Frontal cortex (tissue), 1 donor: ENCODE data around the gene CALR. TPM values are rescaled to one million over a fixed set of nuclear protein-coding genes. Genes with fewer than 3 reads are reported as not detected.

Experiments used
- small RNA-seq: library from RNA; depleted of rRNA; stranded (forward); fragments of <200 nt; gene quantifications from one replicate; pipeline ENCODE3, GENCODE V24; 2014
- total RNA-seq: library from RNA; depleted of rRNA; stranded (reverse); fragments of >200 nt; gene quantifications from one replicate; pipeline ENCODE4 v1.2.3, GENCODE V29; 2014

CALR gene
- total RNA-seq, 1 donor from 2014 or later: 298 TPM

Small RNA genes lying within 50 kb of the gene (small RNA-seq; reads per million reads assigned to genes)
- gene MIR5695 (0.51 reads per million, percentile 40 among the genes with 10 or more reads in this experiment), gene MIR6515 (0.15 reads per million)

Other genes with a start within 250 kb of the CALR start
- gene FBXW9, start 242.0 kb upstream of the CALR start, total RNA-seq: 6.5 TPM
- gene TNPO2, start 214.7 kb upstream of the CALR start, total RNA-seq: 68.5 TPM
- gene TRIR, start 203.9 kb upstream of the CALR start, total RNA-seq: 216 TPM
- 85.2 TPM for gene GET3, start 201.1 kb upstream of the CALR start, total RNA-seq
- not detected for gene BEST2, start 186.8 kb upstream of the CALR start, total RNA-seq
- gene HOOK2, start 163.1 kb upstream of the CALR start, total RNA-seq: 14.3 TPM
- gene JUNB, start 147.1 kb upstream of the CALR start, total RNA-seq: 16.3 TPM
- gene PRDX2, start 136.8 kb upstream of the CALR start, total RNA-seq: 208 TPM
- gene THSD8, start 136.5 kb upstream of the CALR start, total RNA-seq: 0.82 TPM
- 15.9 TPM for gene RNASEH2A, start 132.0 kb upstream of the CALR start, total RNA-seq
- 1.6 TPM for gene RTBDN, start 104.0 kb upstream of the CALR start, total RNA-seq
- gene MAST1, start 100.1 kb upstream of the CALR start, total RNA-seq: 47.3 TPM
- 3.3 TPM for gene DNASE2, start 57.2 kb upstream of the CALR start, total RNA-seq
- gene KLF1, start 51.4 kb upstream of the CALR start, total RNA-seq: 0.41 TPM
- 17.9 TPM for gene GCDH, start 47.4 kb upstream of the CALR start, total RNA-seq
- 0.82 TPM for gene SYCE2, start 19.3 kb upstream of the CALR start, total RNA-seq
- 56.3 TPM for gene FARSA, start 4.9 kb upstream of the CALR start, total RNA-seq
- 18.3 TPM for gene RAD23A, start 7.3 kb downstream of the CALR start, total RNA-seq
- 21.6 TPM for gene GADD45GIP1, start 18.6 kb downstream of the CALR start, total RNA-seq
- under 0.01 TPM for gene DAND5, start 31.0 kb downstream of the CALR start, total RNA-seq
- 41.6 TPM for gene NFIX, start 56.9 kb downstream of the CALR start, total RNA-seq
- 2.9 TPM for gene LYL1, start 164.2 kb downstream of the CALR start, total RNA-seq
- 17.9 TPM for gene TRMT1, start 178.1 kb downstream of the CALR start, total RNA-seq
- gene NACC1, start 179.7 kb downstream of the CALR start, total RNA-seq: 16.3 TPM
- 18.3 TPM for gene STX10, start 211.8 kb downstream of the CALR start, total RNA-seq
- 9.0 TPM for gene IER2, start 211.8 kb downstream of the CALR start, total RNA-seq